GM18519 (cell line): ENCODE data around the gene MACROD1.

Experiments
- ATAC-seq: cut with Tn5 transposase; IDR thresholded peaks from one replicate; pipeline ENCODE4 v1.9.1; 2021; ENCODE audit warnings: mild to moderate bottlenecking, moderate library complexity; ENCODE audit not compliant: unreplicated experiment, low FRiP score

MACROD1 gene

DNA sequence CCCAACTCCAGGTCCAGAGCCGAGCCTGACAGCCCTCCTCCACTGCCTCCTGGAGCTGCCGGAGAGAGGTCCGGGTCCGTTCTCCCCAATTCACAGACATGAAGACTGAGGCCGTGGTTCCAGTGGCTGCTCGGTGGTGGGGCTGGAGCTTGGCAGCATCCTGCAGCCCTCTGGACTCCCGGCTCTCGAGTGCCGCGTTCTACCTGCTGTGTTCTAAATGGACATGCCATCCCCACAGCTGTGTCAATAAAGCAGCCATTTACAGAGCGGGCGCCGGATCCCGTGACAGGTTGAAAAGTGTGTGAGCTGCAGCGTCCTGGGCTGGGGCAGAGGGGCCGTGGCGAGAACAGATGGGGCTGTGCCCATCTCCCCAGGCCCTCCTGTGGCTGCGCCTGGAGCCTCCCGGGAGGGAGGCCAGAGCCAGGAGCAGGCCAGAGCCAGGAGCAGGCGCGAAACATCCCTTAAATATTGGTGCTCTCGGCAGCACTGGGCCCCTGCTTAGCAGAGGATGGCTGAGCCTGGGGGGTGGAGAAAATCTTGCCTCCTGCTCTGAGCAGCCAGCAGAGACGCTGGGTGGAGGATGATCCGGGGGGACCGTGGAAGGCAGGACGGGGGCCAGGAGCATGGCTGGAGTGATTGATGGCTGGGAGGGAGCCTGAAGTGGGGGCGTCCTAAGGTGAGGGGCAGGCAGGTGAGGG, 84.0 kb downstream of the MACROD1 start:
- ATAC-seq: no peak

GRCh38 chr11:64080390-64080789, 85.5 kb downstream of the MACROD1 start:
- no peak for ATAC-seq

GRCh38 chr11:64078905-64079304, 87.0 kb downstream of the MACROD1 start:
- ATAC-seq: no peak

DNA sequence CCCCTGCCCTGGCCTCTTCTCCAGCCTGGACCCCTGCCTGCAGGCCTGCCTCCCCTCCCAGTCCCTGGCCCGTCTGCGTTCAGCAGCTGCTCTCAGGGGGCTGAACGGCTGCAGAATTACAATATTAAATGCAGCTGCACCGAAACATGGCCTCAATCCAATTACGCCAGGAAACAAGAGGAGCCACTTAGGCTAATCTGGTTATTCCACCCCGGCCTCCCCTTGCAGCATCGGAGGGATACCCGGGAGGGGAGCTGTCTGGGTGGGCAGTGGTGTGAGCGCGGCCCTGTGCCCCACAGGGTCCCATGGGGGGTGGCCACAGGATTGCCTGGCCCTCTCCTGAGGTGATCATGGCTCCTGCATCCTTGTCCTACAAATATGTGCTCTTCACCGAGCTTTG, 87.6 kb downstream of the MACROD1 start:
- no peak for ATAC-seq

- no peak for ATAC-seq
Observed at GRCh38 chr11:64077607-64078006, 88.3 kb downstream of the MACROD1 start.

DNA sequence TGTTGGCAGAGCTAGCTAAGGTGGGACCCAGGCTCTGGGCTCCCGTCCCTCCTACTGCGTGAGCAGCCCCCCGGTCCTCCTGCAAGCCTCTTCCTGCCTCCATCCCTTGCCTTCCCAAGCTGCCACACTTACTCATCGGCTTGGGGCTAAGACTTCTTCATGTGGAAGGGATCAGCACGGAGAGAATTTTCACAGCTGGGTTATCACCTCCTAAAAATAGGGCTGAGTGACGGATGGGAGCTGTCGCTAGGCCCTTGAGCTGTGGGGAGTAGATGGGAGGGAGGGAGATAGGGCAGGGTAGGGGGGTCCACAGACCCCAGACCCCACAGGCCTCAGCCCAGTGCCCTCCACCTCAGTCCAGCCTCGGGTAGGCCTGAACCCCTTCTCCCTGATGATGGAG, 89.2 kb downstream of the MACROD1 start:
- ATAC-seq: no peak

DNA sequence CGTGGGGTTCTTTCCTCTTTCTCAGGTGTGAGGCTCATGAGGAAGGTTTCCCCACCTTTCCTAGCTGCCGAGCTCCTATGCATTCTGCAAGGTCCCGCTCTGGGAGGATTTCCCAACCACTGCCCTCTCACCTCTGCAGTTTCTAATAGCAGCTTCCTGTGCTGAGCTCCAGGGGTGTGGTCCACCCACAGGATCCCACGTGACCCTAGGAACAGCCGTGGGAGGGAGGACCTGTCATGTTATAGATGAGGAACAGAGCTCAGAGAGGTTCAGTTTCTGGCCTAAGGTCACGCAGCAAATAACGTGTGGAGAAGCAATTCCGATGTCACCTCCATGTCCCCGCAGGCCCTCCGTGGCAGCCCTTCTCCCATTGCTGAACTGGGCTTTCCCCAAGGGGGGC, 91.7 kb downstream of the MACROD1 start:
- ATAC-seq: no peak

GRCh38 chr11:64073542-64073941, 92.4 kb downstream of the MACROD1 start:
- ATAC-seq: no peak

GRCh38 chr11:64072871-64073270, 93.0 kb downstream of the MACROD1 start:
- ATAC-seq: no peak

DNA sequence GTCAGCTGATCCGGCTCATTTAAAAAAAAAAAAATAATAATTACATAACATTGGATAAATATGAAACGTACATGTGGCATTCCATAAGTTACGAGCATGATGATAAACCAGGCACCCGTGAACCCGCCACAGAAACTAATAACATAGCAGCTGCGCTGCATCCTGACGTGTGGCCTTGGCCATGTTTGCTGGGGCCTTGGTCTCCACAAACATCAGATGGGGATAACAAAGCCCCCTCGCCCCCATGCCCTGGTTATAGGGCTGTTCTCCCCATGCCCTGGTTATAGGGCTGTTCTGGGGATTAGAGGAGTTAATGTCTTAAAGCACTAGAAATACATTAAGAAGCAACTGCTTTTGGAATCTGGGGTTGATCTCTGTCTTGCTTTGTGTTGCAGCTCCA, 93.5 kb downstream of the MACROD1 start:
- ATAC-seq: no peak

DNA sequence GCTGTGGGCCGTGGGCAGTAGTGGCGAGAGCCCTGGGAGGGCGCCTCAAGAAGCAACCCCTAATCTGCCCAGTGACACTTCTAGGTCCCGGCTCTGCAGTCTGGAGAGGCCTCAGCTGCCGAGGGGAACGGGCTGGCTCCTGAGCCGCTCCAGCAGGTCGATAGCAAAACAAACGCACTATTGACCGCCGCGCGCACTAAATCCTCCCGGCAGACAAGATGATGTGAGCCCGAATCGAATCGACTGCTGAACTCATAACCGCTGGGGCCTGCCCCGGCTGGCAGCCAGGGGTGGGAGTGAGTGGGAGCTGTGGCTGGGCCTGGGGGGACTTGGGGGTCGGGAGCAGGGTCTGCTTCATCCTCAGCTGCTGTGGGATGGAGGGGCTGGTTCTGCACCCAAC, 94.1 kb downstream of the MACROD1 start:
- ATAC-seq: no peak

- no peak for ATAC-seq
Observed at GRCh38 chr11:64070314-64070681, 95.6 kb downstream of the MACROD1 start.

GRCh38 chr11:64069401-64070313, 96.3 kb downstream of the MACROD1 start:
- ATAC-seq: no peak

GRCh38 chr11:64068705-64069400, 97.1 kb downstream of the MACROD1 start:
- no peak for ATAC-seq

DNA sequence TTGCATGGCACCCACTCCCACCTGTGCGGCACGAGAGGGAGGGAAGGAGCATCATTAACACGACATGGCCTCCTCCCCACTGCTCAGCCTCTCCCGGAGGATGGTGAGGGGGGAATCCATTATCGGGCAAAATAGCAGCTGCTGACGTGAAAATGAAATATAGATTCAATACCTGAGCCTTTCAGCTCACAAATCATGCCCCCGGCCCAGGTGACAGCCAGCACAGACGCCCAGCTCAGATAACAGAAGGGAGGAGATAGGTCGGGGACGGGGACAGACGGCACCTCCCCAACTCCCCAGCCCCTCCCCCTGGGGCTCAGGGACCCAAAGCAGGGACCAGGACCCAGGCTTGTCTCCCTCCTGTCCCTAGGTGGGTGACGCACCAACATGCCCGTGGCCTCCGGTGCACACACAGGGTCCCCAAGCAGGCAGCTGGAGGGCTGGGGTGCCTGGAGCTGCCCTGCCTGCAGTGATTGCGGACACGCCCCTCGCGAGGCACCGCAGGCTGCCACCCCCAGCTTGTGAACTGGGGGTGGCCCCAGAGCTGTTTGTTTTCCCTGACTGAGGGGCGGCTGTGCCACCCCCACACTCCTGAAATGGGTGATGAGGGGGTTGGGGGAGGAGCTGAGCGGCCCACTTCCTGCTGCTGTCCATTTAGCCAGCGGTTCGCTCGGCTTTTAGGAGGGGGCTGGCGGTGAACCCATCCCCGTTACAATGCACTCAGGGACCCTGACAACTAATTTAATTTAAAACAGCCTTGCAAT, 98.5 kb downstream of the MACROD1 start:
- no peak for ATAC-seq

DNA sequence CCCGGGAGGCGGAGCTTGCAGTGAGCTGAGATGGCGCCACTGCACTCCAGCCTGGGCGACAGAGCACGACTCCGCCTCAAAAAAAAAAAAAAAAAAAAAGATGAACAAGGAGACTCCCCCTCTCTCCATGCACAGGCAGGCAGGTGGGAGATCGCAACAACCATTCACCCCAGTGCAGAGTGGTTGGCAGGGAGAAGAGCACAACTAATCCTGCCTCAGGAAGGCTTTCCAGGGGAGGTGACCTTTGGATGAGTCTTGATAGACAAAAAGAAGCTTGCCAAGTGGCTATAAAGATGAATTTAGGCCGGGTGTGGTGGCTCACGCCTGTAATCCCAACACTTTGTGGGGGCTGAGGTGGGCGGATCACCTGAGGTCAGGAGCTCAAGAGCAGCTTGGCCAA, 100.2 kb downstream of the MACROD1 start:
- ATAC-seq: no peak

DNA sequence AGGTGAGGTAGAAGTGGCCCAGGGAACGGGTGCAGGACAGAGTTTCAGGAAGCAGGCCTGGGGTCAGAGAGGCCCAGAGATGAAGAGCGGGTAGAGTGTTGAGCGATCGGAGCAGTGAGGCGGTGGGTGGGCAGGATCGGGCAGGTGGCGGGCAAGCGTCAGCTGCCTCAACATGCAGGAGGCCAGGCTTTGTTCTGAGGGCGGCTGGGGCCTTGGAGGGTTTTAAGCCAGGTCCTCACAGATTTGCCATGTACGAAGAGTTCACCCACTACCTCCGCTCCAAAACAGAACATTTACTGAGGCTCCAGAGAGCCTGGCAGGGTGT, 100.8 kb downstream of the MACROD1 start:
- no peak for ATAC-seq

DNA sequence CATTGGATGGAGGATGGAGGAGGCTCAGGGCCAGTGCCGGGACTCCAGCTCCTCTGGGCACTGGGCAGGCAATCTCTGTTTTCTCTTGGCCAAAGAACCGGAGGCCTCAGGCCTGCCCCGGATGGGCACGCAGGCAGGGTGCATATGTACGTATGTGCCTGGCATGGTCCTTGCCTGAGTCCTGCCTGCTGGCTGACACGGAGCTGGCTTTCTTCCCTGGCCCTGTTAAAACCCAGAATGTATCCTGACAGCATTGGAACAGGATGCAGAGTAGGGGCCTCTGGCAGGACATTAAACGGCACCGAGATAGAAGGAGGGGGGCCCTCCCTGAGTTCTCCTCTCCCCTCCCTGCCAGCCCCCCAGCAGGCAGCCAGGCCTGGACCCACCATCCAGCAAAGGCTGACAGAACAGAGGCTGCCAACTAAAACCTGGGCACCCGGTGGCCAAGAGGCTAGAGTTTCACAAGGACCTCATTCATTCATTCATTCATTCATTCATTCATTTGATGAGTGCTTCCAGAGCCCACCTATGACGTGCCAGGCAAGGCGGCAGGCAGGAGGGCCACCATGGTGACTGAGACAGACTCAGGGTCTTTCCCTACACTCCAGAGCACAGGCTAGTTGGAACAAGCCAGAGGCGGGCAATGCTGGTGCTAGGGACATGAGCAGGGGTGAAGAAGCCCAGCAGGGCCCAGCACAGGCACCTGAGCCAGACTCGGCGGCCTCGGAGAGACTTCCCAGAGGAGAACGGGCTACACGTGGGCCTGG, 101.4 kb downstream of the MACROD1 start:
- ATAC-seq: no peak

DNA sequence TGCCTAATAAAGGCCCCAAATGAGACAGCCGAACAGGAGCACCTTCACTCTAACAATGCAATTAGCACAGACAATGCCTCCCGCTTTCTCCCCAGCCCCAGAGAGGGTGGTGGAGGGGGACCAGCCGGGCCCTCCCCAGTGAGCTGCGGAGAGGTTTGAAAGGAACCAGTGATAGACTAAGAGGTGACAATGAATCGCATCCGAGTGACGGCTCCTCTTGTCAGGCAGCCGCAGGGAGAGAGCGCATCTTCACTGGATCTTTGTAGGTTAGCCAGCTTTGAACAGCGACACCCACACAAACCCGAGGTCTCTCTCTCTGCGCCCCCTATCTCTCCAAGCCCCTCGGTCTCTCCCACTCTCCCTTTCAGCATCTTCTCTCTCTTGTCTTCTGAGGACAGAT, 102.1 kb downstream of the MACROD1 start:
- ATAC-seq: no peak
